Measurements from ENCODE around the gene DGKG. TPM values are rescaled to one million over a fixed set of nuclear protein-coding genes. Genes with fewer than 3 reads are reported as not detected.

The DGKG gene
- total and polyA plus RNA-seq, 10 of the 15 experiments (the other 5 are each of a cell fraction or from before 2014, with no cell fraction given) = 0.39 to 6.2 (median 4.7) TPM

DNA sequence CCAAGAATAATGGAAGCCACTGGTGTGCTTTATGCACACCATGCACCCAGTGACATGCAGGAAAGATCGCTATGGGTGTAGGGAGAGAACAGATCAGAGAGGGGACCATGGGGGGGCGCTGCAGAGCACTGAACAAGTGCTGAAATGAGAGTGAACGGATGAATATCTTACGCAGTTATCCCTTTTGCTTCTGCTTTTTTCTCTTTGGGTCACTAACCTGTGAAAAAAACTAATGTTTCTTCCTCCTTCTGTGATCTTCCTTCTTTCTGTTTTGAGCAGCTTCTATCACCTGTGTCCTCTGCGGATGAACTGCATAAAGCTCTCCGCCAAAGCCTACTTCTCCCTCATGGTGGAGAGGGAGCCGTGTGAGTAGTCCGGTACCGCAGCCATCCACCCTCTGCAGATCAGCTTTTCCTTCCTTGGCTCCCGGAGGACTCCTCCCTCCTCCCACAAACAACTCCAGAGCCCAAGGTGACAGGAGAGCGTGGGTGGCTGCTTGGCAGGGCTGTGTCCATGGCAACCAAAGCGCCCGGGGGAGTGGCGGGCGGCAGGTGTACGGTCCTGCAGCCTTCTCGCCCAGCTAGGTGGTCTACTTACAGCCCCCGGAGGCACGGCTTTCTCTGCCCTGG lies 106.2 kb downstream of the DGKG start:
- no peaks in the 10 kb centered on the region for H3K79me2 ChIP-seq (ENCODE audit: control insufficient read depth, insufficient read depth, low read length)
- H3K4me3 ChIP-seq = no peak overlapping the region
- WGBS (ENCODE audit: insufficient coverage, insufficient replicate concordance, low lambda C conversion rate, missing lambda C conversion rate) = under 1% methylated on average over 19 of the region's 19 CpGs
- H3K36me3 ChIP-seq (ENCODE audit: control insufficient read depth in 2 of 2, insufficient read depth in 2 of 2, low read length in 1 of 2) = no peaks in the 10 kb centered on the region
- H3K27ac ChIP-seq (ENCODE audit: control insufficient read depth, insufficient read depth) = no peak overlapping the region
- RAD21 ChIA-PET (ENCODE audit: unreplicated experiment) = interaction anchor here (0.8 to 16.2 kb wide), 10 partner anchors 14 to 361 kb away, joined by 3 to 495 read pairs (median 5); partner anchors contain the start of gene DNAJB11
- CTCF ChIA-PET = interaction anchor here (0.7 to 29.4 kb wide), 23 partner anchors 8 to 361 kb away, joined by 3 to 847 read pairs (median 4); partner anchors contain the start of genes CRYGS and DGKG
- ATAC-seq (peak; percentile 65), FAIRE-seq (no peak), DNase-seq (ENCODE audit: low read depth, low spot score) (no peak)
- intact Hi-C loops (cut with micrococcal nuclease; ENCODE audit: unreplicated experiment) (loop anchor here (5.0 kb wide), 1 partner anchor 361 kb away; no protein-coding TSS in a partner anchor), in situ Hi-C loops (cut with MboI) (no loop called here)
- peak overlapping the region; percentile 66 for H3K4me2 ChIP-seq (ENCODE audit: control insufficient read depth, insufficient read depth)
- peak overlapping the region; percentile 29 for H2AFZ ChIP-seq (ENCODE audit: control insufficient read depth, low read depth, low read length)
- H4K20me1 ChIP-seq (ENCODE audit: control insufficient read depth, insufficient read depth) = no peaks in the 10 kb centered on the region
- no peaks in the 10 kb centered on the region for H3K27me3 ChIP-seq (replicated peaks in 1 of 2; ENCODE audit: control insufficient read depth in 2 of 2, insufficient read depth in 2 of 2, low read length in 1 of 2)
- POLR2A ChIA-PET = interaction anchor here (0.6 to 3.2 kb wide), 4 partner anchors 187 to 286 kb away, joined by 3 to 16 read pairs (median 8); no protein-coding TSS in a partner anchor
- peaks cover 29% of the 10 kb centered on the region for H3K4me1 ChIP-seq (ENCODE audit: control insufficient read depth, insufficient read depth, low read length)
- SMC1A ChIA-PET (ENCODE audit: uncharacterized antibody, unreplicated experiment) = interaction anchor here (0.6 to 27.2 kb wide), 10 partner anchors 38 to 361 kb away, joined by 3 to 655 read pairs (median 6); partner anchors contain the start of genes CRYGS and ETV5
- H3K9me3 ChIP-seq (replicated peaks; ENCODE audit: control insufficient read depth, insufficient read depth, low read length) = no peaks in the 10 kb centered on the region
- no TSS peak for BruUV-seq (replicated peaks)
- H3K9ac ChIP-seq (ENCODE audit: control insufficient read depth, insufficient read depth, low read length) = no peak overlapping the region
- TF ChIP-seq, protein P1, sequence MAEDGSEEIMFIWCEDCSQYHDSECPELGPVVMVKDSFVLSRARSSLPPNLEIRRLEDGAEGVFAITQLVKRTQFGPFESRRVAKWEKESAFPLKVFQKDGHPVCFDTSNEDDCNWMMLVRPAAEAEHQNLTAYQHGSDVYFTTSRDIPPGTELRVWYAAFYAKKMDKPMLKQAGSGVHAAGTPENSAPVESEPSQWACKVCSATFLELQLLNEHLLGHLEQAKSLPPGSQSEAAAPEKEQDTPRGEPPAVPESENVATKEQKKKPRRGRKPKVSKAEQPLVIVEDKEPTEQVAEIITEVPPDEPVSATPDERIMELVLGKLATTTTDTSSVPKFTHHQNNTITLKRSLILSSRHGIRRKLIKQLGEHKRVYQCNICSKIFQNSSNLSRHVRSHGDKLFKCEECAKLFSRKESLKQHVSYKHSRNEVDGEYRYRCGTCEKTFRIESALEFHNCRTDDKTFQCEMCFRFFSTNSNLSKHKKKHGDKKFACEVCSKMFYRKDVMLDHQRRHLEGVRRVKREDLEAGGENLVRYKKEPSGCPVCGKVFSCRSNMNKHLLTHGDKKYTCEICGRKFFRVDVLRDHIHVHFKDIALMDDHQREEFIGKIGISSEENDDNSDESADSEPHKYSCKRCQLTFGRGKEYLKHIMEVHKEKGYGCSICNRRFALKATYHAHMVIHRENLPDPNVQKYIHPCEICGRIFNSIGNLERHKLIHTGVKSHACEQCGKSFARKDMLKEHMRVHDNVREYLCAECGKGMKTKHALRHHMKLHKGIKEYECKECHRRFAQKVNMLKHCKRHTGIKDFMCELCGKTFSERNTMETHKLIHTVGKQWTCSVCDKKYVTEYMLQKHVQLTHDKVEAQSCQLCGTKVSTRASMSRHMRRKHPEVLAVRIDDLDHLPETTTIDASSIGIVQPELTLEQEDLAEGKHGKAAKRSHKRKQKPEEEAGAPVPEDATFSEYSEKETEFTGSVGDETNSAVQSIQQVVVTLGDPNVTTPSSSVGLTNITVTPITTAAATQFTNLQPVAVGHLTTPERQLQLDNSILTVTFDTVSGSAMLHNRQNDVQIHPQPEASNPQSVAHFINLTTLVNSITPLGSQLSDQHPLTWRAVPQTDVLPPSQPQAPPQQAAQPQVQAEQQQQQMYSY (CRISPR knock-in tag; IDR thresholded peaks at IDR 0.05) = no peak
- TF ChIP-seq ZNF622 (IDR thresholded peaks at IDR 0.05) (no peak), EP300 (IDR thresholded peaks at IDR 0.05; ENCODE audit: borderline replicate concordance in 1 of 2, control insufficient read depth in 1 of 2, low read depth in 2 of 2, low read length in 2 of 2) (peak in 1 of 2 experiments; percentile 16; a peak in 1 of 4 replicates), ZSCAN29 (IDR thresholded peaks at IDR 0.05) (no peak), STAT1 (conservative IDR thresholded peaks at IDR 0.05) (no peak), FOS (IDR thresholded peaks at IDR 0.05; ENCODE audit: borderline replicate concordance, extremely low read depth, insufficient read length) (no peak), RELB (IDR thresholded peaks at IDR 0.05; ENCODE audit: low read depth) (peak; percentile 38; the same call in 1 of the 2 replicates), NR2C2 (IDR thresholded peaks at IDR 0.05; ENCODE audit: borderline replicate concordance, control insufficient read depth, insufficient read length, low read depth) (no peak)
- TF ChIP-seq, protein P2, sequence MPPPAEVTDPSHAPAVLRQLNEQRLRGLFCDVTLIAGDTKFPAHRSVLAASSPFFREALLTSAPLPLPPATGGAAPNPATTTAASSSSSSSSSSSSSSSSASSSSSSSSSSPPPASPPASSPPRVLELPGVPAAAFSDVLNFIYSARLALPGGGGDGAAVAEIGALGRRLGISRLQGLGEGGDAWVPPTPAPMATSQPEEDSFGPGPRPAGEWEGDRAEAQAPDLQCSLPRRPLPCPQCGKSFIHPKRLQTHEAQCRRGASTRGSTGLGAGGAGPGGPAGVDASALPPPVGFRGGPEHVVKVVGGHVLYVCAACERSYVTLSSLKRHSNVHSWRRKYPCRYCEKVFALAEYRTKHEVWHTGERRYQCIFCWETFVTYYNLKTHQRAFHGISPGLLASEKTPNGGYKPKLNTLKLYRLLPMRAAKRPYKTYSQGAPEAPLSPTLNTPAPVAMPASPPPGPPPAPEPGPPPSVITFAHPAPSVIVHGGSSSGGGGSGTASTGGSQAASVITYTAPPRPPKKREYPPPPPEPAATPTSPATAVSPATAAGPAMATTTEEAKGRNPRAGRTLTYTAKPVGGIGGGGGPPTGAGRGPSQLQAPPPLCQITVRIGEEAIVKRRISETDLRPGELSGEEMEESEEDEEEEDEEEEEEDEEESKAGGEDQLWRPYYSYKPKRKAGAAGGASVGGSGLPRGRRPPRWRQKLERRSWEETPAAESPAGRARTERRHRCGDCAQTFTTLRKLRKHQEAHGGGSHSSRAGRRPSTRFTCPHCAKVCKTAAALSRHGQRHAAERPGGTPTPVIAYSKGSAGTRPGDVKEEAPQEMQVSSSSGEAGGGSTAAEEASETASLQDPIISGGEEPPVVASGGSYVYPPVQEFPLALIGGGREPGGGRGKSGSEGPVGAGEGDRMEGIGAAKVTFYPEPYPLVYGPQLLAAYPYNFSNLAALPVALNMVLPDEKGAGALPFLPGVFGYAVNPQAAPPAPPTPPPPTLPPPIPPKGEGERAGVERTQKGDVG (CRISPR knock-in tag; IDR thresholded peaks at IDR 0.05) = no peak
- TF ChIP-seq, protein P3, sequence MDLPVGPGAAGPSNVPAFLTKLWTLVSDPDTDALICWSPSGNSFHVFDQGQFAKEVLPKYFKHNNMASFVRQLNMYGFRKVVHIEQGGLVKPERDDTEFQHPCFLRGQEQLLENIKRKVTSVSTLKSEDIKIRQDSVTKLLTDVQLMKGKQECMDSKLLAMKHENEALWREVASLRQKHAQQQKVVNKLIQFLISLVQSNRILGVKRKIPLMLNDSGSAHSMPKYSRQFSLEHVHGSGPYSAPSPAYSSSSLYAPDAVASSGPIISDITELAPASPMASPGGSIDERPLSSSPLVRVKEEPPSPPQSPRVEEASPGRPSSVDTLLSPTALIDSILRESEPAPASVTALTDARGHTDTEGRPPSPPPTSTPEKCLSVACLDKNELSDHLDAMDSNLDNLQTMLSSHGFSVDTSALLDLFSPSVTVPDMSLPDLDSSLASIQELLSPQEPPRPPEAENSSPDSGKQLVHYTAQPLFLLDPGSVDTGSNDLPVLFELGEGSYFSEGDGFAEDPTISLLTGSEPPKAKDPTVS (IDR thresholded peaks at IDR 0.05; ENCODE audit: low read depth, low read length) = no peak
